GM19240 (cell line): ENCODE measurements around the gene TBC1D9B.
A peak's percentile ranks its signal among the peaks of the same experiment; 100 is the strongest.

Source experiments
- DNase-seq: peaks from one replicate; pipeline ENCODE4 v3.0.0; 2011; ENCODE audit warnings: low spot score; ENCODE audit not compliant: insufficient read length

The TBC1D9B gene

GRCh38 chr5:179870952-179871351 lies 36.7 kb downstream of the TBC1D9B start:
- DNase-seq = no peak

GRCh38 chr5:179870403-179870903 lies 37.2 kb downstream of the TBC1D9B start:
- no peak for DNase-seq

- DNase-seq = no peak
Measured at GRCh38 chr5:179869641-179870402, 37.9 kb downstream of the TBC1D9B start.

GRCh38 chr5:179869101-179869500 lies 38.6 kb downstream of the TBC1D9B start:
- no peak for DNase-seq

GRCh38 chr5:179868541-179868940 lies 39.2 kb downstream of the TBC1D9B start:
- no peak for DNase-seq

GRCh38 chr5:179867476-179867875 lies 40.2 kb downstream of the TBC1D9B start:
- DNase-seq = no peak

GRCh38 chr5:179867079-179867465 lies 40.6 kb downstream of the TBC1D9B start:
- no peak for DNase-seq

GRCh38 chr5:179866241-179867078 lies 41.2 kb downstream of the TBC1D9B start:
- no peak for DNase-seq

GRCh38 chr5:179865491-179866240 lies 42.0 kb downstream of the TBC1D9B start:
- no peak for DNase-seq

- no peak for DNase-seq
Measured at GRCh38 chr5:179864686-179865085, 43.0 kb downstream of the TBC1D9B start.

GRCh38 chr5:179863449-179864085 lies 44.1 kb downstream of the TBC1D9B start:
- DNase-seq = no peak

- no peak for DNase-seq
Measured at GRCh38 chr5:179862891-179863290, 44.8 kb downstream of the TBC1D9B start.

- DNase-seq = no peak
Measured at GRCh38 chr5:179862296-179862695, 45.4 kb downstream of the TBC1D9B start.

GRCh38 chr5:179860301-179860700 lies 47.4 kb downstream of the TBC1D9B start:
- DNase-seq = no peak

- peak; percentile 96 for DNase-seq
Measured at GRCh38 chr5:179858586-179859427, 48.9 kb downstream of the TBC1D9B start, which contains the start of gene MRNIP. MRNIP (minus strand) TSS chr5:179858817; CDS start chr5:179858796, 21 bp downstream.

GRCh38 chr5:179858241-179858585 lies 49.5 kb downstream of the TBC1D9B start:
- DNase-seq = no peak

GRCh38 chr5:179854356-179854755 lies 53.3 kb downstream of the TBC1D9B start:
- DNase-seq = no peak

- DNase-seq = no peak
Measured at GRCh38 chr5:179852993-179853547, 54.6 kb downstream of the TBC1D9B start.

- DNase-seq = no peak
Measured at GRCh38 chr5:179841621-179842020, 66.1 kb downstream of the TBC1D9B start.

- no peak for DNase-seq
Measured at GRCh38 chr5:179840766-179841165, 66.9 kb downstream of the TBC1D9B start.
